ENCODE measurements around the gene TRMT61B. TPM values are rescaled to one million over a fixed set of nuclear protein-coding genes. Genes with fewer than 3 reads are reported as not detected.

TRMT61B gene
- total and polyA plus RNA-seq, 10 of the 15 experiments (the other 5 are each of a cell fraction or from before 2014, with no cell fraction given) = 12.8 to 23.7 (median 18.1) TPM

DNA sequence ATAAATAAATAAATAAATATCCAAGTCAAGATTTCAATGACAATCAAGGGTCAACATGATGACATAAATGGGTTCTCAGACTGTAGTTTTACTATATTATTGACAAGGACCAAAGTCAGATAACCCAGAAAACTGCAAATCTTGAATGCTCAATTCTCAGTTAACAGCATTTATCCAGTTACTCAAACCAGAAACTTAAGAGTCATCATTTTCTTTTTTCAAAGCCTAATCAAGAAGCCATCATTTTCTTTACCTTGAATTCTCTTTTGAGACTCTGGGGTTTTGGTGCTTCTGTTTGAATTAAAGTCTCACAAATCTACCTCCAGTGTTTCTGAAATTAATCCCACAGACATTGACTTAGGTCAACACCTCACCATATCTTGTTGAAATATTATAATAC, 14.1 kb downstream of the TRMT61B start:
- Histone ChIP-seq H3K36me3 (ENCODE audit: control insufficient read depth in 2 of 2, insufficient read depth in 2 of 2, low read length in 1 of 2) (peaks cover 0 to 2% of the 10 kb centered on the region in 2 experiments; a peak in 1 of 4 replicates), H3K4me3 (no peak overlapping the region), H3K9ac (ENCODE audit: control insufficient read depth, insufficient read depth, low read length) (no peak overlapping the region), H4K20me1 (ENCODE audit: control insufficient read depth, insufficient read depth) (no peaks in the 10 kb centered on the region), H3K4me1 (ENCODE audit: control insufficient read depth, insufficient read depth, low read length) (no peaks in the 10 kb centered on the region), H3K79me2 (ENCODE audit: control insufficient read depth, insufficient read depth, low read length) (no peaks in the 10 kb centered on the region), H2AFZ (ENCODE audit: control insufficient read depth, low read depth, low read length) (no peak overlapping the region), H3K4me2 (ENCODE audit: control insufficient read depth, insufficient read depth) (no peak overlapping the region), H3K9me3 (replicated peaks; ENCODE audit: control insufficient read depth, insufficient read depth, low read length) (no peaks in the 10 kb centered on the region), H3K27me3 (replicated peaks in 1 of 2; ENCODE audit: control insufficient read depth in 2 of 2, insufficient read depth in 2 of 2, low read length in 1 of 2) (no peaks in the 10 kb centered on the region), H3K27ac (ENCODE audit: control insufficient read depth, insufficient read depth) (no peak overlapping the region)
- intact Hi-C loops (cut with micrococcal nuclease; ENCODE audit: unreplicated experiment) (no loop called here), in situ Hi-C loops (cut with MboI) (no loop called here)
- TF ChIP-seq MEF2B (IDR thresholded peaks at IDR 0.05; ENCODE audit: partially characterized antibody, poor library complexity, severe bottlenecking) = no peak
- no peak for TF ChIP-seq MYB (IDR thresholded peaks at IDR 0.05; ENCODE audit: borderline replicate concordance, low read depth, low read length)
- ATAC-seq = no peak
- ChIA-PET RAD21 (ENCODE audit: unreplicated experiment) (no interaction called here), CTCF (no interaction called here), POLR2A (interaction anchor here (1.2 kb wide), 1 partner anchor 14 kb away, joined by 4 read pairs; the partner anchor contains the start of gene TRMT61B), SMC1A (ENCODE audit: uncharacterized antibody, unreplicated experiment) (no interaction called here)
- DNase-seq (ENCODE audit: low read depth, low spot score) = no peak
- no TSS peak for BruUV-seq (replicated peaks)
- FAIRE-seq = no peak

DNA sequence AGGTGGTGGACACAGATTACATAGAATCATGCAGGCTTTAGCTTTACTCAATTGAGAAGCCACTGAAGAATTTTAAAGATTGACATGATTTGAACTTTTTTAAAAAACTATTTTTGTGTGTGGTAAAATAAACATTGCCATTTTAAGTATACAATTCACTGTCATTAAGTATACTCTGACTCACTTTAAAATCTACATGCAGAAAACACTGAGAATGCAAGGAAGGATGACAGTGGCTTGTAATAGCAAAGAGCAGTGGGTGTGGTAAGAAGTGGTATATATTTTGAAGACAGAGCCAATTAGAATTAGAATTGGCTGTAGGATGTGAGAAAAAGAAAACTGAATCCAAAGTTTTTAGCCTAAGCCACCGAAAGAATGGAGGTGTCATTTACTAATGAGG, 14.9 kb downstream of the TRMT61B start:
- FAIRE-seq = no peak
- TF ChIP-seq RBBP5 (conservative IDR thresholded peaks at IDR 0.05) = no peak
- TF ChIP-seq, protein P1, sequence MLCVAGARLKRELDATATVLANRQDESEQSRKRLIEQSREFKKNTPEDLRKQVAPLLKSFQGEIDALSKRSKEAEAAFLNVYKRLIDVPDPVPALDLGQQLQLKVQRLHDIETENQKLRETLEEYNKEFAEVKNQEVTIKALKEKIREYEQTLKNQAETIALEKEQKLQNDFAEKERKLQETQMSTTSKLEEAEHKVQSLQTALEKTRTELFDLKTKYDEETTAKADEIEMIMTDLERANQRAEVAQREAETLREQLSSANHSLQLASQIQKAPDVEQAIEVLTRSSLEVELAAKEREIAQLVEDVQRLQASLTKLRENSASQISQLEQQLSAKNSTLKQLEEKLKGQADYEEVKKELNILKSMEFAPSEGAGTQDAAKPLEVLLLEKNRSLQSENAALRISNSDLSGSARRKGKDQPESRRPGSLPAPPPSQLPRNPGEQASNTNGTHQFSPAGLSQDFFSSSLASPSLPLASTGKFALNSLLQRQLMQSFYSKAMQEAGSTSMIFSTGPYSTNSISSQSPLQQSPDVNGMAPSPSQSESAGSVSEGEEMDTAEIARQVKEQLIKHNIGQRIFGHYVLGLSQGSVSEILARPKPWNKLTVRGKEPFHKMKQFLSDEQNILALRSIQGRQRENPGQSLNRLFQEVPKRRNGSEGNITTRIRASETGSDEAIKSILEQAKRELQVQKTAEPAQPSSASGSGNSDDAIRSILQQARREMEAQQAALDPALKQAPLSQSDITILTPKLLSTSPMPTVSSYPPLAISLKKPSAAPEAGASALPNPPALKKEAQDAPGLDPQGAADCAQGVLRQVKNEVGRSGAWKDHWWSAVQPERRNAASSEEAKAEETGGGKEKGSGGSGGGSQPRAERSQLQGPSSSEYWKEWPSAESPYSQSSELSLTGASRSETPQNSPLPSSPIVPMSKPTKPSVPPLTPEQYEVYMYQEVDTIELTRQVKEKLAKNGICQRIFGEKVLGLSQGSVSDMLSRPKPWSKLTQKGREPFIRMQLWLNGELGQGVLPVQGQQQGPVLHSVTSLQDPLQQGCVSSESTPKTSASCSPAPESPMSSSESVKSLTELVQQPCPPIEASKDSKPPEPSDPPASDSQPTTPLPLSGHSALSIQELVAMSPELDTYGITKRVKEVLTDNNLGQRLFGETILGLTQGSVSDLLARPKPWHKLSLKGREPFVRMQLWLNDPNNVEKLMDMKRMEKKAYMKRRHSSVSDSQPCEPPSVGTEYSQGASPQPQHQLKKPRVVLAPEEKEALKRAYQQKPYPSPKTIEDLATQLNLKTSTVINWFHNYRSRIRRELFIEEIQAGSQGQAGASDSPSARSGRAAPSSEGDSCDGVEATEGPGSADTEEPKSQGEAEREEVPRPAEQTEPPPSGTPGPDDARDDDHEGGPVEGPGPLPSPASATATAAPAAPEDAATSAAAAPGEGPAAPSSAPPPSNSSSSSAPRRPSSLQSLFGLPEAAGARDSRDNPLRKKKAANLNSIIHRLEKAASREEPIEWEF (IDR thresholded peaks at IDR 0.05; ENCODE audit: insufficient replicate concordance, low read depth, low read length) = no peak
- TF ChIP-seq, protein P2, sequence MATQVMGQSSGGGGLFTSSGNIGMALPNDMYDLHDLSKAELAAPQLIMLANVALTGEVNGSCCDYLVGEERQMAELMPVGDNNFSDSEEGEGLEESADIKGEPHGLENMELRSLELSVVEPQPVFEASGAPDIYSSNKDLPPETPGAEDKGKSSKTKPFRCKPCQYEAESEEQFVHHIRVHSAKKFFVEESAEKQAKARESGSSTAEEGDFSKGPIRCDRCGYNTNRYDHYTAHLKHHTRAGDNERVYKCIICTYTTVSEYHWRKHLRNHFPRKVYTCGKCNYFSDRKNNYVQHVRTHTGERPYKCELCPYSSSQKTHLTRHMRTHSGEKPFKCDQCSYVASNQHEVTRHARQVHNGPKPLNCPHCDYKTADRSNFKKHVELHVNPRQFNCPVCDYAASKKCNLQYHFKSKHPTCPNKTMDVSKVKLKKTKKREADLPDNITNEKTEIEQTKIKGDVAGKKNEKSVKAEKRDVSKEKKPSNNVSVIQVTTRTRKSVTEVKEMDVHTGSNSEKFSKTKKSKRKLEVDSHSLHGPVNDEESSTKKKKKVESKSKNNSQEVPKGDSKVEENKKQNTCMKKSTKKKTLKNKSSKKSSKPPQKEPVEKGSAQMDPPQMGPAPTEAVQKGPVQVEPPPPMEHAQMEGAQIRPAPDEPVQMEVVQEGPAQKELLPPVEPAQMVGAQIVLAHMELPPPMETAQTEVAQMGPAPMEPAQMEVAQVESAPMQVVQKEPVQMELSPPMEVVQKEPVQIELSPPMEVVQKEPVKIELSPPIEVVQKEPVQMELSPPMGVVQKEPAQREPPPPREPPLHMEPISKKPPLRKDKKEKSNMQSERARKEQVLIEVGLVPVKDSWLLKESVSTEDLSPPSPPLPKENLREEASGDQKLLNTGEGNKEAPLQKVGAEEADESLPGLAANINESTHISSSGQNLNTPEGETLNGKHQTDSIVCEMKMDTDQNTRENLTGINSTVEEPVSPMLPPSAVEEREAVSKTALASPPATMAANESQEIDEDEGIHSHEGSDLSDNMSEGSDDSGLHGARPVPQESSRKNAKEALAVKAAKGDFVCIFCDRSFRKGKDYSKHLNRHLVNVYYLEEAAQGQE (IDR thresholded peaks at IDR 0.05; ENCODE audit: low read depth, low read length) = no peak
- TF ChIP-seq ZNF24 (IDR thresholded peaks at IDR 0.05) = no peak
- no peak for TF ChIP-seq RFX5 (IDR thresholded peaks at IDR 0.05; ENCODE audit: low read depth, low read length)
- TF ChIP-seq FOS (IDR thresholded peaks at IDR 0.05; ENCODE audit: borderline replicate concordance, extremely low read depth, insufficient read length) = no peak

More for the DNA sequence above, 14.9 kb downstream of the TRMT61B start:
- ChIA-PET CTCF (no interaction called here), RAD21 (ENCODE audit: unreplicated experiment) (no interaction called here), SMC1A (ENCODE audit: uncharacterized antibody, unreplicated experiment) (no interaction called here), POLR2A (no interaction called here)
- Histone ChIP-seq H4K20me1 (ENCODE audit: control insufficient read depth, insufficient read depth) (no peaks in the 10 kb centered on the region), H3K36me3 (ENCODE audit: control insufficient read depth in 2 of 2, insufficient read depth in 2 of 2, low read length in 1 of 2) (peaks cover 0 to 2% of the 10 kb centered on the region in 2 experiments; a peak in 1 of 4 replicates), H3K79me2 (ENCODE audit: control insufficient read depth, insufficient read depth, low read length) (no peaks in the 10 kb centered on the region), H3K4me1 (ENCODE audit: control insufficient read depth, insufficient read depth, low read length) (no peaks in the 10 kb centered on the region), H3K27me3 (replicated peaks in 1 of 2; ENCODE audit: control insufficient read depth in 2 of 2, insufficient read depth in 2 of 2, low read length in 1 of 2) (no peaks in the 10 kb centered on the region), H3K9ac (ENCODE audit: control insufficient read depth, insufficient read depth, low read length) (no peak overlapping the region), H3K27ac (ENCODE audit: control insufficient read depth, insufficient read depth) (no peak overlapping the region), H2AFZ (ENCODE audit: control insufficient read depth, low read depth, low read length) (no peak overlapping the region), H3K9me3 (replicated peaks; ENCODE audit: control insufficient read depth, insufficient read depth, low read length) (no peaks in the 10 kb centered on the region), H3K4me2 (ENCODE audit: control insufficient read depth, insufficient read depth) (no peak overlapping the region), H3K4me3 (no peak overlapping the region)
- intact Hi-C loops (cut with micrococcal nuclease; ENCODE audit: unreplicated experiment) = no loop called here
- in situ Hi-C loops (cut with MboI) = no loop called here
- no peak for ATAC-seq
- DNase-seq (ENCODE audit: low read depth, low spot score) = no peak
- WGBS (ENCODE audit: insufficient coverage, insufficient replicate concordance, low lambda C conversion rate, missing lambda C conversion rate) = 96% methylated on average over 1 of the region's 1 CpG
- no TSS peak for BruUV-seq (replicated peaks)

All from GM12878 (cell line).